ENCODE results near the gene WDR72.
"Not testable (repeated sequence)": the region's sequence is repeated elsewhere in the genome, so short reads cannot be mapped to it uniquely, and the experiment has no call there.

Gene WDR72

DNA sequence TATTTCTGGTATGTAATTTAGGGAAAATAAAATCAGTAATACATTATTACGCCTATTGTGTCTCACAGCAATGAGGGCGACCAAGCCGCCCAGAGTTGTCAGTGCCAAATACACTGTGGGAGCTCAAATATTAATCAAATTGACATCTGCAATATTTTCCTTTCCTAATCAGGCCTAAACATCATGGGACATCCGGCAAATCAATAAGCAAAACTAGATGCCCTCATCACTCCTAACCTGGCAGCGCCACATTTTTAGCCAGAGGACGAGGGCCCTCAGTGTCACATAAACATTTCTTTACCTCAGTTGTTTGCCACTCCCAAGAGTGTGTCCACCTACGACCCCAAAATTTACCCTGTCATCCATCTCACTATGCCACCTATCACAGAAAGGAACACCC, 64.1 kb downstream of the WDR72 start:
- DNase-seq, result no peak

DNA sequence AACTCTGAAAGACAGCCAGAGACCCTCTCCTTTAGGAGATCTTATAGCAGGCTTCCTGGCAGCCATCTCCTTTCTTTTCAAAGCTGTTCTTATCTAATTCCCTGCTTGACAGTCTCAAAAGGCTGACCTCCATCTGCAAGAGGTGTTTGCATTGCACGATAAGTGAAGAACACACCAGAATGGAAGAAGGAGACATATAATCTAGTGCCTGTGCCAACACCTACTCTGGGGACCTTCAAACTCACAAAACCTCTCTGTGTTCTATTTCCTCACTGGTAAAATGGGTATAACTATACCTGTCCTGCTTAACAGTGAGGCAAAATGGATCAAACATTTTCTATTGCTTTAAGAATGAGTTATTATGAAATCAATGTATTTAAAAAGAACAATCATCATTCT, 65.0 kb downstream of the WDR72 start:
- no peak for DNase-seq

DNA sequence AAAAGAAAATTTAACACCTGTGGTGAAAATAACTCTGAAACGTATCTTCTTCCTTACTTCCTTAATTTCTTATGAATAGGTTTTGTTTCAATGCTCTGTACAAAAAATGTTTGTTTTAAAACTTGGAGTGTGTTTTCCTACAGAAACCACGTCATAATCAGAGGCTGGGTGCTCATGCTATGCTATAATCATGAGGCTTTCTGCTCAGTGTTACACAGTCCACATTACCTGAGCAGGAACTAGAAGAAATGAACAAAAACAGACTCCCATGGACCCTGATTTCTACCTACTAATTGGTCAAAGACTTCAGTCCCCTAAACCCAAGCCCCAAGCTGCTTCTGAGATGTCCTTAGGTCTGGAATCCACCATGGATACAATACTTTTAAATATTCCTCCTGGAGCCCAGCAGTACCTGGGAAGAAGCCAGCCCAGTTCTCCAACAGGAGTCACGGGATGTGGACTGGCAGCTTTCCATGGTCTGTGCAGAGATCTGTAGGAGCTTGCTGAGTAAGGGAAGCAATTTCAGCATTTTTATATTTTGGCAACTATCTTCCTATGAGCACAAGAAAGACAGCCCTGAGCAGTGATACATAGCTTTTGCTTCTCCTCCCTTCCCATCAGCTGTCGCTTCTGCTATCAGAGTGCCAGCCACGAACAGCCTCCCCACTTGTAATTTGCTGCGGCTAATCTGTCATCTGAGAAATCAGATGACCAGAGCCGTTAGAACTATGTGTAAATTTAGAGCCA, 65.6 kb downstream of the WDR72 start:
- DNase-seq, result no peak

DNA sequence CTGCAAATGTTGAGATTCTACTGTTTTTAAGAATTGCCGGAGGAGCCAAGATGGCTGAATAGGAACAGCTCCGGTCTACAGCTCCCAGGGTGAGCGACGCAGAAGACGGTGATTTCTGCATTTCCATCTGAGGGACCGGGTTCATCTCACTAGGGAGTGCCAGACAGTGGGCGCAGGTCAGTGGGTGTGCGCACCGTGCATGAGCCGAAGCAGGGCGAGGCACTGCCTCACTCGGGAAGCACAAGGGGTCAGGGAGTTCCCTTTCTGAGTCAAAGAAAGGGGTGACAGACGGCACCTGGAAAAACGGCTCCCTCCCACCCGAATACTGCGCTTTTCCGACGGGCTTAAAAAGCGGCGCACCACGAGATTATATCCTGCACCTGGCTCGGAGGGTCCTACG, 75.3 kb downstream of the WDR72 start:
- DNase-seq, result not testable (repeated sequence)

DNA sequence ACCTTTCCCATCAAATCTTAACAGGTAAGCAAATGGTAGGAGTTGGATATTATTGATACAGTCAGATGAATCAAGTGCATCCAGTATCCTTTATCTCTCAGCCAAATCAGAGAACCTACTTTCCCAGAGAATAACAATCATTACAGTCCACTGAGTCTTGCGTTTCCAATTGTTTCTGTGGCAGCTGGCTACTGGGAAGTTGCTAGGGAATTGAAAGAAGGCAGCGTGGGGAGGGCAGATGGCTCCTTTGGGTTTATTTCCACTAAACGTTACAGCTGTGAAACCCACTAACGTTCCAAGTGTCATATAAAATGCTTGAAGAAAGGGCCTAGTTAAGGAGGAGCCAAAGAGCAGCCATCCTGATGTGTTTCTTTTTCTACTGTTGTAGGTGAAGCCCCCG, 78.4 kb downstream of the WDR72 start:
- no peak for DNase-seq

DNA sequence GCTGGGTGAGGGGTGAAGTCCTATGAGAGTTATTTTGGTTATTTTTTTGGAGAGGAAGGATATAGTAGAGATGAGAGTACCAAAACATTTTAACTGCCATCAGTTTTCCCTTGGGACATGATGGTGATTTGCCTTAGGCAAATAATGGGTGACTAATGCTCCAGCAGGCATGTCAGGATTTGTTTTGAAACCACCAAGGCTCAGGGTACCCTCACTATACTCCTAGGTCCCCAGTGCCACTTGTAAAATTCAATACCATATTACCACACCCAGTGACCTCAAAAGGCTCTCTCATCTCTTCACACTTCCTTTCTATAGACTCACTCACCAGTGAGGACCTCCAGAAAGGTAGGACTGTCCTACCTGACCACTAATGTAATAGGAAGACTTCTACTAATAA, 83.6 kb downstream of the WDR72 start:
- DNase-seq, result peak; percentile 6

DNA sequence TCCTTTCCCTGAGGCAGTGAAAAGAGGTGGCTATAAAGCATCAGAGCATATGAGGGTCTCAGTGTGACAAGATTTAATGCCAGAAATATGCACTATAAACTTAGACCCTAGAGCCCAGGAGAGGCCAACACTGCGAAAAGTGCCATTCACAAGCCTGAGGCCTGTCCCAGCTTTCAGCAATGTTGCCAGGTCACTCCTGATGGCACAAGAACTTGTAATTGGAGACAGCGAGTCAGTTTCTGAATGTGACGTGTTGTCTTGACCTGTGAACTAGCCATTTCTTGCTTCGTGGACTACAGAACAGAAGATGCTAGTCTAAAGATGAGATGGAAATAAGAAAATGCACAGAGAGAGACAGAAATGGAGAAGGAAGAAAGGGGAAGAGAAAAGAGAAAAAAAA, 87.9 kb downstream of the WDR72 start:
- DNase-seq, result no peak

DNA sequence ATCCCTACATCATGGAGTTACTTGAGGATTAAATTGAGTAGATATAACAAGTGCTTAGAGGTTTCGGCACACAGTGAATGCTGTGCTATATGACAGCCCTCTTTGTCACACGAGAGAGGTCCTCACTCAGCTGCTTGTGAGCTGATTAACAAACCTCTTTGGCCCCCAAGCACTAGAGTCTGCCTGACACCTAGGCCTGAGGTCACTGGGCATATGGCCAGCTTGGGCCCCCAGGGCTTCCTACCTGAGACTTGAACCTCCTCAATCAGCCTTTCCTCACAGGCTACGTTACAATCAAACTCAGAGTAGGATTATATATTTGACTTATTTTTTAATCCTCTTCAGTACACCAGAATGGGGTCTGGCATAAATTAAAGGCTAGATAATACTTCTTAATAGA, 88.8 kb downstream of the WDR72 start:
- DNase-seq, result no peak

DNA sequence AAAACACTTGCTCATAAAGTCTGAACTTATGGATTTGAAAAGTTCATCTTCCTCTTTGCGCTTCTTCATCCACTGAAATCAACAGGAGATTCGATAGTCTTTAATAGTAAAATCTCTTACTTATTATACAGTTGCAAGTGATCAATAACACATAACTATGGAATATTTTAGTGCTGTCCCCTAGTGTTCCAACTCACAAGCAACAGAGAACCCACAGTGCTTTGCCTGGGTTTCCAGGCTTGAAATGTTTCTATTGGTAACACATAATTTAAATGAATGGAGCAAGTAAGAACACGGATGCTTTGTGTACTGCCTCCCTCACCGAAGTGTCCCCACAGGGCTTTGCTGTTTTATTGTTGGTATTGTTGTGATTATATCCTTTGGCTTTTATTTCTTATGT, 93.5 kb downstream of the WDR72 start:
- peak; percentile 2 for DNase-seq

DNA sequence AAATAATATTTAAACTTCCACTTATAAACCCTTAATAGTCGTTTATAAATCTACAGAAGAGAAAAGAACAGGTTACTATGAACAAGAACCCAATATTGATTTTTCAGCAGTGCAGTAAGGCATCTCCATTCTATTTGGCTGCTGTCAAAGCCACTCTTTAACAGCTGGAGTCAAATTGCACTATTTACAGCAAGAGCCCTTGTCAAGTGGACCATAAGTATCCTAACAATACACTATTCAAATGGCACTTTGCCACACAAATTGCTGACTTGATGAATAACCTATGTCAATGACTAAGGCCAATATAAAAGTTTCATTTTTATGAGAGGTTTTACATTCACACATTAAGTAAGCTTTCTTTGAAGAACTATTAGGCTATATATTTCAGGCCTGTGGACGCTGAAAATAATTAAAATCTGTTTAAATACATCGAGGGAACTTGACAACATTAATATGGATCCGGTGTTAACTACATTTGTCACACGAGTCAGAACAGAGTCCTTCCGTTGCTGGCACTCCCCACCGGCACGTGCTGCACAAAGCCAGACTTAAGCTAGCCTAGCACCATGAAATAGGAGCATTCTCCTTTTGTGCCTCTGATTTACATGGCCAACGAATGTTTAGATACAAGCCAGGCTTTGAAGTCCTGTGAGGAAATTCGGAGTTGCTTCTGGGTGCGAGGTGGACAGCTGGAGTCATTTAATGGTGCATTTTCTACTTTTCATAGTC, 100.5 kb downstream of the WDR72 start:
- DNase-seq, result no peak

DNA sequence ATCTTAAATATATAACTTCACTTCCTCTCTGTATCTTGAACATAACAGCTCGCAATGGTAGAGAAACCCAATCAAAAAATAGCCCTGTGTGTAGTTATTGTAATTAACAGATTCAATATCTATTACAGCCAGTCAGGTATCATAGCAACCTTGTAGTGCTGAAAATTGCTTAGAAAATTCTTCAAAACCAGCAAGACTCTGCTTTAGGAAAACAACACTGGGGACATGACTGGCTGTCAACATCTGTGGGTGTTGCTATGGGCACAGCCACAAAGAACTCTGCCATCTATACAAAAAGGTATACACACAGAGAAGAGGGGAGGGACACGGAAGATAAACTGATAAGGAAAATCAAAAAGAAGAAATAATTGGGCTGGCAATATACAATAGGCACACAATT, 101.2 kb downstream of the WDR72 start:
- no peak for DNase-seq

DNA sequence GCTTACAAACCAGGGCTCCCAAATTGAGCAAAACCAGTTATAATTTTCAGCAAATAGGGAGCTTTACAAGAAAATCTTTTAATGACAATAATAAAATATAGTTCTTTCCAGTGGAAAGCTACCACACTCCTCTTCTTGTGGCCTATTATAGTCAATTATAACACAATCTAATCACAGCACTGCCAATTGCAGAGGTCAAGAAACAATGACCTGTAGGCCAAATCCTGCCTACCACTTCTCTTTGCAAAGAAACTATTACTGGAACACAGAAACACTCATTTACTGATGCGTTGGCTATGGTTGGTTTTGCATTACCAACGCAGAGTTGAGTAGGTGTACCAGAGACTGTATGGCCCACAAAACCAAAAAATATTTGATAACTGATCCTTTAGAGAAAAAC, 110.5 kb downstream of the WDR72 start:
- no peak for DNase-seq

DNA sequence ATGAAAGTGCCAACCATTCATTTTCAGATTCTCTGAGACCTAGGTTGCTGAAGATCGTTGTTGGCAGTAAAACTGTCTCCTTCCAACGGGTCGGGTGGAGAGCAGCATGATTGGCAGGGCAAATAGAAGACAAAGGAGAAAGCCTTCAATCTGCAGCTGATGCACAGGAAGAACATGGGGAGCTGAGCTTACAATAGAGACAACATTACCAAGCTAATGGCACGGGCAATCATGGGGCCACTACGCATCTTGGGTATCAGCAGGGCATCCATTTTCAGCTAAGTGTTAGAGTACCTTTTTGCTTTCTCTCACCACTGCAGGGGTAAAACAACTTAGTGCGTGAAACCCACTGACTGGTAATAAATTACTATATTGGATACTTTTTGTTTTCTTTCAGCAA, 114.8 kb downstream of the WDR72 start:
- DNase-seq, result no peak

DNA sequence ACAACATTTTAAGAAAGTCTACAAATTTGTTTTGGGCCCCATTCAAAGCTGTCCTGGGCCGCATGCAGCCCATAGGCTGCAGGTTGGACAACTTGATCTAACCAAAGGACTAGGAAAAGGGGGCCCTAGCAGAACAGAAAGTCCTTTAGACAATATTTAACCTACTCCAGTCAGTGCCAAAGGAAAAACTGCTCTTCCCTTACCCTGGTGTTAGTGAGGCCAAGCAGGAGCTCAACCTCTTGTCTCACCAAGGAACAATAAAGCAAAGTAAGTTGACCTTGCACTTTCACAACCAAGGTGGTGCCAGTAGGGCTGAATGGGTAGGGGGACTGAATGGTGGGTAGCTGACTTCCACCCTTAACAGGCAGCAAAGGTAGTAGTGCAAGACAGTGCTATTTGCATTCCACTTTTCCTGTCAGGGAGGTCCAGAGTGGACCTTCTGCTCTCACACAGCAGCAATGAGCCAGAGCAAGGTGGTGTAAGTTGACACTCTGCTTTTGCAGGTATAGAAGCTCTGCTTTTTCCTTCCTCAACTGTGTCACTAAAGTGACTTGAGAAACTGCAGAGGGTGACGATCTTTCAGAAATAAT, 124.9 kb downstream of the WDR72 start:
- DNase-seq, result no peak

DNA sequence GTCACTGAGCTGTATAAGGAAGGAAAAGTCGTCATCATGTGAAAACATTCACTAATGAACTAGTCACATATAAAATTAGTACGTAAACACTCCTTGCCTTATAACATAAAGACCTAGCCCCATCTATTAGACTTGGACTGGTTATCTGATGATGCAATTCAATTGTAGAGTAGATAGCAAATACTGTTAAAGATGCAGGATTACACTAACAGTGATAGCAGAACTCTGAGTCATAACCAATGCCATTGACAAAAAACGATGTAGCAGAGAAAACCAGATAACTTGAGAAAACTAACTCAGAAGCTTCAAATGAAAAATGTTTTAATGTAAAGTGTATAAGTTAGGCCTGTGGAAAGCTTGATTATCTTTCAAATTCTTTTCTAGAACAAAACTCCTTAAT, 132.2 kb downstream of the WDR72 start:
- DNase-seq, result peak; percentile 8

DNA sequence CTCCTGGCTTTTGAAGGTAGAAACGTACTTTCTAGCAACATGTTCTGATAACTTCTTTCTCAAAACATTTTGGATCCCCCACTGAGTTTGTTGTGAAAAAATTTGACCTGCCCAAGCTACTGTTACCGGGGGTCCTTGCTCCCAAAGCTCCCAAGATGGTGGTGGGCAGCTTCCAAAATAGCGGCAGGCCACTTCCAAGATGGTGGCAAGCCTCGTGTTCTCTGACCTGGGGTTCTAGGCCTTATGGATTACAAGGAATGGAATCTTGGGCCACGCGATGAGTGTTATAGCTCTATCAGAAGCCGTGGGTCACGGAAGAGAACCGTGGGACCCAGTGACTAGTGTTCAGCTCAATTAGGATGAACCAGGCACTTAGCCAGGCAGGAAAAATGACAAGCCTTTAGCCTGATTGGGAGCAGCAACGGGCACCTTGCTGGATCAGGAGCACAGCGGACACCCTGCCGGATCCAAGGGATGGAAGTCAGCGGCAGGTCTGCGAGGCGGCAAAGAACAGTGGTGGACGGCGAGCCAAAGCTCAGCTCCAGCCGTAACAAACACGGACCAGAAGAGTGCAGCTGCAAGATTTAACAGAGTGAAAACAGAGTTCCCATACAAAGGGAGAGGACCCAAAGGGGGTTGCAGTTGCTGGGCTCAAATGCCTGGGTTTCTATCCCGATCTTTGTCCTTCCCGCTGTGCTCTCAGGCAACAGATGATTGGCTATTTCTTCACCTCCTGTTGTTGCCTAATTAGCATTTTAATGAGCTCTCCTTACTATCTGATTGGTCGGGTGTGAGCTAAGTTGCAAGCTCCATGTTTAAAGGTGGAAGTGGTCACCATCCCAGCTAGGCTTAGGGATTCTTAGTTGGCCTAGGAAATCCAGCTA, 133.3 kb downstream of the WDR72 start:
- DNase-seq, result no peak

DNA sequence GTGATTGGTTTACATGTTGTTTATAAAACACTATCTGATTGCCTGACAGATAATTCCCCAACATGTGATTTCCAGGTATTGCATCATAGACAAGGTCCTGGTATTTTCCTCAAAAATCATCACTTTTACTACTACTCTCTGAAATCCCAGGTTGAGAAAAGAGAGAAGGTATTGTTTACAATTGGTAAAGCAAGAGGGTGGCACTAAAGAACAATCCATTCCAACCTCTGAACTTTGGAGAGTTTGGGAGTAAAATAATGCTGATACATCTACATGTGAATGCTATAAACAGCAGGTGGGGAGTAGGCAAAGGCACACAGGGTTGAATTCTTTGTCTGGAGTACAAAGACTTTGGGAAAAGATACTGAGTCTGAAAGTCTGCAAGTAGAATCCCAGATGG, 134.2 kb downstream of the WDR72 start:
- DNase-seq, result no peak

DNA sequence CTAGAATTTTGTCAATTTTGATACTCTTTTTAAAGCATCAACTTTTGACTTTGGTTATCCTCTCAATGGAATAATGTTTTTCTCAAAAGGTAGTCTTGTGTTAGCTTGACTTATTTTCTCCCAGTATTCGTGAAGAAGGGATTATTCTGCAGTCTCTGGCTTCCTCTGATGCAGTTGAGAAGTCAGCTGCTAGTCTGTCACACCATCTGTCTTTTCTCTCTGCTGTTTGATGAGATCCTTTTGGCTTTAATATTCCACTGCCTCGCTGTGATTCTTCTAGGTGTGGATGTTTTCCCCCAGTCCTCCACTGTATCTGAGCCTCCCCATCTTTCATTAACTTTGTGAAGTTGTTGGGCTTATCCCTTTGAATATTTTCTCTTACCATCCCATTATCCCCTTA, 141.0 kb downstream of the WDR72 start:
- no peak for DNase-seq

DNA sequence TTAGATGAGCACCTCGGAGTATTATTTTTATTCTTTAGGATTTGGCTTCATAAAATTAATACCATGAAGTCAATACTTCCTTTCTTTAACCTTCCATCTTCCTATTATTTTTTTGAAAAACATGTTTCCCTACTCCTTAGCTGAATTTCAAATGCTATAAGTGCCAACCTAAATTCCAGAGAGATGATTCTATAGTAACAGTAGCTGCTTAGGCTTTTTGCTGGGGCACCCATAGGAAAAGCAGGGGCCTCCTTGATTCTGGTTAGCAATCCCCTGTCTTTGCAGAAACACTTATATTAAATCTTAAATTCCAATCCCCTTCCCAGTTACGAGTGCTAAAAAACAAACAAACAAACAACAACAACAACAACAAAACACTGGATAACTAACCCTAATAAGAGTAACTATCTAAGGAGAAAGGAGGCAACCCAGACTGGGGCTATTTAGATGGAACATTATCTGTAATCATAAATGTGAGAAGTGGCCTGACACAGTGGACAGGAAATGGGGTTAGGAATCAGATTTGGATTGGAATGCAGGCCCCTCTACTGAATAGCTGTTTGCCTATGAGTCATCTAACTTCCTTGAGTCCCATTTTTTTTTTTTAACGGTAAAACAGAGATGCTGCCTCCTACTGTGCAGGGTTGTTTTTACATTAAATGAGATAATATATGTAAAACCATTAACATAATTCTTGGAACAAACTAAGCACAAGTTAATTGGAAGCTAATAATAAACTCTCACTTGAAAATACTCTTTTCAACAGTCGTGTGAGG, 148.1 kb downstream of the WDR72 start:
- peak; percentile 88 for DNase-seq

DNA sequence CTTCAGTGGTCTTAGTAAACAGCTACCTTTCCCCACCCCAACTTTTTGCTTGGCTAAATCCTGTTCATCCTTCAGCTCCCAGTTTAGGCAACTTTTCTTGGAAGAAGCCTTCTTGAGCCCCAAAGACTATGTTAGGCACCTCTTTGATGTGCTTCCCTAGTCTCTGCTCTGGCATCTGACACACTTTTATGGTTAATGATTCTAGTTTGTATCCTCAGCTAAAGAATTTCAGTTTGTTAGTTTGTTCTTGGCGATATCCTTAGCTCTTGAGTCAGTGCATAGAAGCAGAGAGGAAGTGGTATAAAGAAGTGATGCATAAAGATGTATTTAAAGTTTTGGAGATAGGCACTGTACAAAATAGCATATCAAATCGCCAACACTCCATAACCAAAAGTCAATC, 168.4 kb downstream of the WDR72 start:
- DNase-seq, result no peak

DNA sequence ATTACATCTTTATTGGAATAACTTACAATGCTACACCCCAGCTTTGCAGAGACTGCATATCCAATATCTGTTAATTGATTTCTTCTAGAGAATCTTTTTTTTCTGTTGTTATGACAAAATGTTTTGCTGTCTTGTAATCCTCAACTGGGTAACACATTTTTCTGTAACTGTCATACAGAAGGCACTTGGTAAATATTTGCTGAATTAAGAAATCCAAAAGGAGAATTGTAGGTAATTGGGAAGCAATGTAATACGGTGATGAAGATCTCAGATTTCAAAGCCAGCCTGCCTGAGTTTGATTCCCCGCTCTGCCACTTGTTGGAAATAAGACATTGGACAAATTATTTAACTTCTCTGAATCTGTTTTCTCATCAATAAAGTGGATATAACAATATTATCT, 169.1 kb downstream of the WDR72 start:
- peak; percentile 32 for DNase-seq

DNA sequence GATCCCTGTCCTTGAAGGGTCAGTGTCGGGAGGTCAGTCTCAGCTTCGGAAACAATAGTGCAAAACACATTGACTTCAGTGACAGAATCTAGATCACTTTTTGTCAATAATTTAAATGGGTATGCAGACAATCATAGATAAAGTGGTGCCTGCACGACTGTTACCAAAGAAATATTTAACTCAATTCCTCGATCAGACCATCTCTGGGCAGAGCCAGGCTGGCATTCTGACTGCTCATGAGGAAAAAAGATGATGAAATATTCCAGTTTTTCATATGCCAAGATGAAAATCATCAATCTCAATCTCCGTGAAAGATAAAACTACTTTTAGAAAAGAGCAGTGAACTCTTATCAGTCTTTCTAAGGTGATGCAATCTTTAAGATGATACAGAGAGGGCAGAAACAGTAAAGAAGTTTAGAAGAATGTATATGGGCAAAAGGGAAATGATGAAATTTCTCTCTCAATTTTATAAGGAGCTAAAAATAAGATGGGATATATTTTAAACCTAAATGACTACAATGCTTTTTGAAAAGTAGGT, 169.9 kb downstream of the WDR72 start:
- DNase-seq, result peak; percentile 47
